EL (cell line): ENCODE results near the gene NIN.
A peak's percentile ranks its signal among the peaks of the same experiment; 100 is the strongest.

Experiments used
- DNase-seq: peaks from one replicate; pipeline ENCODE4 v3.0.0-alpha.2; 2016

NIN gene

GRCh38 chr14:50830932-50831725 is at the start of gene NIN:
TSS of gene NIN (minus strand) at chr14:50831162. CDS start at chr14:50822056, 9,106 bp downstream.
- DNase-seq = peak; percentile 84

- DNase-seq = peak; percentile 42
Measured at GRCh38 chr14:50875359-50876070, 44.6 kb upstream of the NIN start.

GRCh38 chr14:50874757-50875156 is 43.8 kb upstream of the NIN start:
- no peak for DNase-seq

- DNase-seq = no peak
Measured at GRCh38 chr14:50871914-50872732, 41.2 kb upstream of the NIN start, which contains the start of gene ABHD12B. TSS of gene ABHD12B (plus strand) at chr14:50872053. CDS start at chr14:50872175, 122 bp downstream.

GRCh38 chr14:50871228-50871627 is 40.3 kb upstream of the NIN start:
- no peak for DNase-seq

- DNase-seq = peak; percentile 23
Measured at GRCh38 chr14:50865391-50866076, 34.6 kb upstream of the NIN start.

GRCh38 chr14:50864946-50865345 is 34.0 kb upstream of the NIN start:
- DNase-seq = no peak

GRCh38 chr14:50864237-50864636 is 33.3 kb upstream of the NIN start:
- DNase-seq = no peak

- no peak for DNase-seq
Measured at GRCh38 chr14:50862036-50862570, 31.1 kb upstream of the NIN start.

- peak; percentile 85 for DNase-seq
Measured at GRCh38 chr14:50860478-50861086, 29.6 kb upstream of the NIN start.

GRCh38 chr14:50859296-50859624 is 28.3 kb upstream of the NIN start:
- DNase-seq = no peak

- no peak for DNase-seq
Measured at GRCh38 chr14:50856660-50857059, 25.7 kb upstream of the NIN start.

GRCh38 chr14:50855558-50855957 is 24.6 kb upstream of the NIN start:
- DNase-seq = peak; percentile 35

GRCh38 chr14:50854521-50854920 is 23.6 kb upstream of the NIN start:
- no peak for DNase-seq

- no peak for DNase-seq
Measured at GRCh38 chr14:50853891-50854290, 22.9 kb upstream of the NIN start.

- peak; percentile 95 for DNase-seq
Measured at GRCh38 chr14:50846226-50846880, 15.4 kb upstream of the NIN start.

GRCh38 chr14:50845166-50845565 is 14.2 kb upstream of the NIN start:
- DNase-seq = no peak

GRCh38 chr14:50844391-50844790 is 13.4 kb upstream of the NIN start:
- DNase-seq = peak; percentile 58

- DNase-seq = no peak
Measured at GRCh38 chr14:50839691-50840090, 8.7 kb upstream of the NIN start.

- DNase-seq = peak; percentile 58
Measured at GRCh38 chr14:50839048-50839447, 8.1 kb upstream of the NIN start.

GRCh38 chr14:50837850-50838470 is 7.0 kb upstream of the NIN start:
- no peak for DNase-seq
